GM18517 (cell line): Measurements from ENCODE around the gene PLEKHA5.
"Not testable (repeated sequence)": the region's sequence is repeated elsewhere in the genome, so short reads cannot be mapped to it uniquely, and the experiment has no call there.

Experiments used
- ATAC-seq: cut with Tn5 transposase; IDR thresholded peaks from one replicate; pipeline ENCODE4 v1.9.1; 2021; ENCODE audit warnings: mild to moderate bottlenecking, moderate library complexity; ENCODE audit not compliant: unreplicated experiment

The PLEKHA5 gene

DNA sequence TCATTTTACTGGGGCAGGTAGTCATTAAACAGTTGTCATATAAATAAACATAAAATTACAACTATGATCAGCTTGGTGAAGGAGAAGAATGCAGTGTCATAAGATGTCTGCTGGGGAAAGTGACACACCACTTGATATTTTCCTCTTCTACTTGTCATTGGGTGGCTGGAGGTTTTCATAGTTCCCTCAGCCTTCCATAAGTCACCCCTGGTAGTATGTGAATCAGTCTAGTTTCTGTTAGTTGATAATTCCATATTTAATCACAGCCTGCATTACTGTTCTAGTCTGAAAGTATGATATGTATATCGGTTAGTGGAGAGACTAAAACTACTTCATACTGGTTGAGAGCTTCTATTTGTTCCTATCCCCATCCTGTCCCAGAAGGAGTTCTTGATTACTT lies 38.2 kb downstream of the PLEKHA5 start:
- ATAC-seq = no peak

DNA sequence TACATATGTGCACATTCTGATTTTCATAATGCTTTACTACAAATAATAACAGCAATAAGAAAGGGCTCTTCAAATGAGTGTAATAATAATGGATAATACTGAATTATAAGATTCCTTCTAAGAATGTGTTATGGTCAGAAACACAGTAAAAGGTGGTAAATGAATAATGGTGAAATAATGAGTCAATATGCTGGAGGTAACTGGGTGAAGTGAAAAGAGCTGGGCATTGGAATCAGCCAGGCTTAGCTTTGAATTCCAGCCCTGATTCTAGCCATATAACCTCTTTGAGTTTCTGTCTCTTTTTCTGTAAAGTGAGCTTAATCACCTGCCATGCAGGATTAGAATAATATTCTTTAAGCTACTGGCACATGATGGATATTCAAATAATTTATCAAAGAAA lies 39.1 kb downstream of the PLEKHA5 start:
- ATAC-seq = no peak

DNA sequence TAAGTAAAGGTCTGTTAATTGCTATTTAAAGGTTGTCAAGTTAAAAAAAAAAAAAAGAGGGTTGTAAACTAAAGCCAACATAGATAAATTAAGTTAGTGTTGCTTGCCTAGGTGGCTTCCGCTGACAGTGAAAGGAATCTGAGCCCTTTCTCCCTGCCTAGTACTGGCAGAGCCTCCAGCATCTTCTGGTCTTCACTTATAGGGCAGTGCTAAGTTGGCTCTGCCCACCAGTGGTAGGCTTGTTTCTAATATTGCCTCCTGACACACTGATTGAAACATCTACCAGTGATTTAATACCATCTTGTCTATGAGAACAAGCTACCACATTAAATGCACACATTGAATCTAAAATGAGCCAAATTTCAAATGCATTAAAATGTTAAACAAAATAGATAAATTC lies 39.7 kb downstream of the PLEKHA5 start:
- no peak for ATAC-seq

DNA sequence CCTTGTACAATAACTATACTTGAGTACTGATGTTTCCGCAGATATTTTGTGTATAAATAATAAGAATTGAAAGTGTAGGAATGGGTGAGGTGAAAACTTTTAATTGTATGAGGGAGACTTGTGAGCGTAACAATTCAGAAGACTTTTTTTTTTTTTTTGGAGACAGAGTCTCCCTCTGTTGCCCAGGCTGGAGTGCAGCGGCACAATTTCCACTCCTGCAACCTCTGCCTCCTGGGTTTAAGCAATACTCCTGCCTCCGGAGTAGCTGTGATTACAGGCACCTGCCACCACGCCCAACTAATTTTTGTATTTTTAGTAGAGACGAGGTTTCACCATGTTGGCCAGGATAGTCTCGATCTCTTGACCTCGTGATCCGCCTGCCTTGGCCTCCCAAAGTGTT lies 40.8 kb downstream of the PLEKHA5 start:
- ATAC-seq = not testable (repeated sequence)

DNA sequence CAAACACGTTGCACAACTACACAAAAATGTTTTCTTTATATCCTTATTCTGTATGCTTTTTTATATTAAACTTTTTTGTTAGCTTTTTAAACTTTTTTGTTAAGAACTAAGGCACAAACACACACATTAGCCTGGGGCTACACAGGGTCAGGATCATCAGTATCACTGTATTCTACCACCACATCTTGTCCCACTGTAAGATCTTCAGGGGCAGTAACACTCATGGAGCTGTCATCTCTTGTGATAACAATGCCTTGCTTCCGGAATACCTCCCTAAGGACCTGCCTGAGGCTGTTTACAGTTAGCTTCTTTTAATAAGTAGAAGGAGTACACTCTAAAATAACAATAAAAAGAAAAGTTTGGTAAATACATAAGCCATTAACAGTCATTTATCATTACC lies 42.2 kb downstream of the PLEKHA5 start:
- no peak for ATAC-seq

DNA sequence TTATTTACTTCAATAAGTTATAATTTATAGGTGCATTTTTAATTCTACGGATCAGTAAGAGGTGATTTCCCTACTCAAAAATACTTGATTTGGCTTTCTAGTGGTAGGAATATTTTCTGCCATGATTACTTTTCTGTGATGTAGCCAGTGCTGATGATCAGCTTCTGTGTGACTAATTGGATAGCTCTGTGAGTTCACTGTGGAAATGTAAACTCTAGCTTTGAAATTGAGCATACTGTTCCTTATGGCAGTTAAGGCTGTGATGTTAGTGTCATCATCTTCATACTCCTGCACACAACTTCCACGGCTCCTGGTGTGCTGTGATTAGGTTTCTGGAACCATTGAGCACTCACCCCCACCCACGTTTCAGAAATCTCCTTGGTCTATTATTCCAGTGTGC lies 48.2 kb downstream of the PLEKHA5 start:
- ATAC-seq = no peak

DNA sequence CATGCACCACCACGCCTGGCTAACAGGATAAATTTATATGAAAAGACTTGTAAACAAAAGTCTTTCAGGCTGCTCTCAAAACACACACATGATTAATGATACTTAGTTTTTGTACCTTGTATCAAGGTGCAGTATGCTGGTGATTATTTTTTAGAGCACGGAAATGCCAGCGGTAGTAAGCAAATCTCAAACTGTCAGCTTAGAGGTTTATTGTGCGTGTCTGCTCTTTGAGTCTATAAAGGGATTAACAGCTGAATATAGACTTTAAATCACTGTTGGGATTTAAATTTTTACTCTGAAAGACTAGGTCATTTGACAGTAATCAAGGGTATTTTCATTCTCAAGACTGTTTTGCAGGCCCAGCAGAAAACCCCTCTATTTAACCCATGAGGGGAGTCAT lies 50.5 kb downstream of the PLEKHA5 start:
- ATAC-seq = no peak

DNA sequence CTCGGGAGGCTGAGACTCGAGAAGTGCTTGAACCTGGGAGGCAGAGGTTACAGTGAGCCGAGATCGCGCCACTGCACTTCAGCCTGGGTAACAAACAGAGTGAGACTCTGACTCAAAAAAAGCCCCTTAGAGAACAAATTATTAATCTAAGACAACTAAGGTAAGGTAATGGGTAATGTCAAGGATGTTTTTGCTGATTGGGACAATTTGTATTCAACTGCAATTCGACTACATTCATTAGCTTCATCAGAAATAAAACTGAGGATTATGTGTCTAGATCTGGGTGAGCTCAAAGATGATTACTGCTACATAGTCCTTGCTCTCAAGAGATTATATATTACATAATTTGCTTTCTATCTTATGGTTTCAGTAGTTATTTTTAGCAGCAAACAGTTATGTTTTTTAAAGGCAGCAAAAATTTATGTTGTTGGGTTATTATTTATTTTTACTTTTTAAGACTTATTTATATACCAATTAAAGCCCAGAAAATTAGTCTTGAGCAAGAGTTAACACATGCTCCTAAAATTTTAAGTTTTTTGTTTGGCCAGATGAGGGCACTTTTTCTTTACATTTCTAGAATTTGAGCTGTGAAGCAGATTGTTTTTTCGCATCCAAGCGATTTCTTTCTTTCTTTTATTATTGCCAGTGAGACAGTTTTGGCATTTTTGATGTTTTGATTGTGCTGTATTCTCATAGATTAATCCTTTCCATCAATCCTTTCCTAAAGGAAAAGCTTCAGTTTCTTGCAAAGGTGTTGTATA lies 52.3 kb downstream of the PLEKHA5 start:
- ATAC-seq = no peak

DNA sequence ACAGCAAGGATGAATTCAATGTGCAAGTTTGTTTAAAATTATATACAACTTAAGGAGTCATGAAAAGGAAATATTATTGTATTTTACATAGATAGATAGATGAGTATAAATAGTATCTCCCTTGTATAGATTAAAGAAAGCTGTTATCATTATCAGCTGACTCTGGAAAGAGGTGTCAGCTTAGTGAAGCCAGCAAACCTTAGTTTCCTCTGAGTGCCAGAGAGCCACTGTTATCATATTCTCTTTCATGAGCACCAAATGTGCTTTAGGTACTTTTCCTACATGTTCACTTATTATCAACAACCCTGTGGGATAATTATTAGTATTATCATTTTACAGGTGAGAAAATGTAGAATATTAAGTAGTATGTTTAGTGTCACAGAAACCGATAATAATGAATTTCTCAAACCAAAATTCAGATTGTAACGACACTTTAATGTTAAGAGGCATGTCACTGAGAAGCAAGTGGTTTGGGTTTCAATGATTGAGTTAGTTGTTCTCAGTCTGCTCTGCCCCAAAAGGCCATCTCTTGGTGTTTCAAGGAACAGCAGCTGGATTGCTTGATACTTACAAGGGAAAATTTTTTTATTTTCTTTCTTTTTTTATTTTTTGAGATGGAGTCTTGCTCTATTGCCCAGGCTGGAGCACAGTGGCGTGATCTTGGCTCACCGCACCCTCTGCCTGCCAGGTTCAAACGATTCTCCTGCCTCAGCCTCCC lies 53.7 kb downstream of the PLEKHA5 start:
- no peak for ATAC-seq

DNA sequence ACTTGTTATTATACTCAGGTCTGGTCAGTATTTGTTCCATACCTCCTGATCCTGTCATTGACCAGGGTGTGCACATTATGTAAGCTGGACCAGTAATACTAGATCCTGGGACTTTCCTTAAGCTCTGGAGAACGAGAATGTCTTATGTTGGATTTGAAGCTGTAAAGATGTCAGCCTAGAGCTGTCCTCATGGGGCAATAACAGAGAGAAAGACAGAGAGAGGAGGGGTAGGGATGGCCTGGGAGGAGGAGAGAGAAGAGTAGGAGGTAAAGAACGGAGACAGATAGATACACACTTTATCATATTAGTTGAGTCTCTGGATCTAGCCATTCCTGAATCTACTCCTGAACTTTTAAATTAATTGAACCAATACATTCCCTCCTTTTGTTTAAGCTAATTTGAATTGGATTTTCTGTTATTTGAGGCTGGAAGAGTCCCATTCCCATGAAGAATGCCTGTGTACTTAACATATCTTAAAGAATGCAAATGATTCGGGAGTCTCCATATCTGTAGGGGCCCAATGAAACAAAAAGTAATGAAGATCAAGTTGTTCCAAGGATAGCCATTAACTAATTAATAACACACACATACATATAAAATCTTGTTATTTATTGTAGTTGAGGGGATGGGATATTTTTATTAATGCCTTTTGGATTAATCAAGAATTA lies 55.9 kb downstream of the PLEKHA5 start:
- no peak for ATAC-seq

DNA sequence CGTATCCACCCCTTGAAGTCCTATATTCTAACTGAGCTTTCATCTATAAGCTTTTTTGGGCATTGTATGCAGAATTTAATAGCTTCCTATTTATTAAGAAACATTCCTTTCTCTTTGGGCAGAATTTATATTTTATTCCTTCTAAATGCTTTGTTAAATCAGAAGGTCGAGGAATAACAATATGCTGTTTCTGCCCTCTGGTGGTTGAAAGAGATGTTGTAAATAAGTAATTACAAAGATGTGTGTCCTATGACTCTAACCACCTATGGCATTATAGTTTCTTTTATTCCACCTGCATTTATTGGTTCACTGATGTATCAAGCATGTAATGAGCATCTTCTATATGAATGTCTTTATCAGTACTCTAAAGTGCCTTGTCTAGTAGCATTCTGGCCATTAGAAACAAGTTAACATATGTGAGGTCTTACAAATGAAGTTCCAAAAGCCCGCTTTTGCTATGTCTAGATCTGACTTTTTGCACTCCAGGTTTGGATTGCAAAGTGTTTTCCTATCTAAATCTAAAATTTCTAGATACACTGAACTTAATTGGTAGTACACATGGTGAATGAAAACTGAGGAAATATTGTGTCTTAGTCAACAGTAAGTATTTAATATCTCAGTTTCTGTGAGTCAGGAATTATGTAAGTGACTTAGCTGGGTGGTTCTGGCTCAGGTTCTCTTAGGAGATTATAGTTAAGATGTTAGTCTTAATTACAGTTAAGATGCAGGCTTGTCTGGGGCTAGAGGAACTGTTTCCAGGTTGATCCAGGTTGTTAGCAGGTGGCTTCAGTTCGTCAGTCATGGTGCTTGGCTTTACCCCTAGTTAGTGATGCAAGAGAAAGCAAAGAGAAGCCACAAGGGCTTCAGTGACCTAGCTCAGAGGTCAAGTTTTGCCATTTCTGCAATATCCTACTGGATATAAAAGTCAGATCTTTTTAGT lies 57.5 kb downstream of the PLEKHA5 start:
- ATAC-seq = no peak

DNA sequence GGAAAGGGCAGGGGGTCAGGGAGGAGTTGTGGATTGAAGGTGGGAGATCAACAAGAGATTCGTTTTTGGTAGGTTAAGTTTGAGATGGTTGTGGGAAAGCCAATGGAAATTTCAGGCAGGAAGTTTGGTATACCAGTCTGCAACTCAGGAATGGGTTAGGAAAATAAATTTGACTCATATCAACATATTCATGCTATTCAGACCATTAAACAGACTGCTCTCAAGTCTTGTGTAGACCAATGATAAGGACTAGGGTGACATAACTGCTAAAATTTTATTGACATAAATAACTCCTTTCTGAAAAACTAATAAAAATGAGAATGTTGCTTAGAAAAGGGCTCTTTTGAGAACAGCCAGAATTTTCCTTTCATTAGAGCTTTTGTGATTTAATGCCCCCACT lies 60.0 kb downstream of the PLEKHA5 start:
- no peak for ATAC-seq

DNA sequence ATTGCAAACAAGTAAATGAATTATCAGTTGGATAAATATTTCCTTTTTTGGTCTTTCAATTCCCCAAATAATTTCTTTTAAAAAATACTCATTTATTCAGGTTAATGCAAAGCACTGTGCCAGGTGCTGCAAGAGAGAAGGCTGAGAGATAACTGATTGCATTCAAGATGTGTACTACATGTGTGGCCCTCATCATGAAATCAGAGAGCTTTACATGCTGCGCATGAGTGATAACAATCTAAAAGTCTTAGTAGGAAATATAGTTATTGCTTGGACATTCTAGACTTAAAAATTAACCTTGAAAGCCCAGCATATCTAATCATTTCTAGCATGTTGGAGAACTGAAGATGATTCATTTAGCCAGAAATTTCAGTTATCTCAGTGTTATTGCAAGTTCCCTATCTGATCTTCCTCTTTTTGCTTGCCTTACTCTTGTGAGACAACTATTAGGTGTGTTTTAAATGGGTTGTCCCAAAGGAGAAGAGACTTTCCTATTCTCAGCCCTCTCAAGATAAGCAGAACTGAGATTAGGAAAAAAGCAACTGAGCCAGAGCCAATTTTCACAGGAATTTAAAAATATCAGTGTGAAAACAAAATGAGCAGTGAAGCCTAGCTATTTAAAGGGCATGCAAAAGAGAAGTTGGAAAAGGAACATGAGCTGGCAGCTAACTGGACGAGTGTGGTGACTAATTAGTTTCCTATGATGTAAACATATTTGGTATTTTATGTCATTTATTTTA lies 60.9 kb downstream of the PLEKHA5 start:
- no peak for ATAC-seq

DNA sequence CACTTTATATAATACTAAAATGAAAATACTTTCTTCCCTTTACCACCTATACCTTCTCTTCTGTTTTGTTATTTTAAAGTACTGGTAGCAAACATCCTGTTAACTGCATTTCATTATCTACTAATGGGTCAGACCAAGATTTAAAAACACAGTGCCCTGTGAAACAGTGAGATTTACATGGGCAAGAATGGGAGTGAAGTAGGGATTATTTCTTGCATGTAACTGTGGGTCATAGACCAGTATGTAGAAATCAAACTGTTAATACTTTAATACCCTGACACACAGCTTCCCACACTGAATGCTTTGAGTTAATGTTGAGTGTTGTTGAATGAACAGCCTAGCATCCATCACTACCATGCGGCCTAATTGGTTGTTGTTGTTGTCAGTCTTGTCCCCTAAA lies 61.6 kb downstream of the PLEKHA5 start:
- no peak for ATAC-seq

DNA sequence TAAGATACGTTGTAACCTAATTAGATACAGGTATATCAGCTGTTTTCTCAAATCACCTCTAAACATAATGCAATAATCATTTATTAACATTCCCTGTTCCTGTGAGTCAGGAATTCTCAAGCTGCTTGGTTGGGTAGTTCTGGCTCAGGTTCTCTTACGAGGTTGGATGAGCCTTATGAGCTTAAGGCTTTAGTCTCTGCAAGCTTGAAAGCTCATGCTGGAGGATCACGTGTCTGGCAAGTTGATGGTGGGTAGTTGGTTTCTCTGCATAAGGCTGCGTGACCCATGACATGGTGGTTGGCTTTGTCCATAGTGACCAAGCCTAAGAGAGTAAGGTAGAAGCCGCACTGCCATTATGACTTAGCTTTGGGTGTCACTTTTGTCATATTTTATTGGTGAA lies 62.0 kb downstream of the PLEKHA5 start:
- ATAC-seq = no peak

DNA sequence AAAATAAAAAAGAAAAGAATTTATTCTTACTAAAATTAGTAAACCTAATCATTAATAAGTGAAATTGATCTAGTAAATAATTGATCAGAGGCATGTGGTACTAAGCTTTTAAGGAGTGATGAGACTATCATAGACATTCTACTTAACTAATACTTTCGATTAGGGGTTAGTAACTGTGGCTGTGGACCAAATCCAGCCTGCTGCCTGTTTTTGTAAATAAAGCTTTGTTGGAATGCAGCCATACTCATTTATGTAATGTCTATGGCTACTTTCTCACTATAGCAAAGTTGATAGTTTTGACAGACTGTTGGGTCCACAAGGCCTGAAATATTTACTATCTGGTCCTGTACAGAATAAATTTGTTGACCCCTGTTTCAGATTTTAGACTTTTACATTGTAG lies 63.2 kb downstream of the PLEKHA5 start:
- no peak for ATAC-seq

DNA sequence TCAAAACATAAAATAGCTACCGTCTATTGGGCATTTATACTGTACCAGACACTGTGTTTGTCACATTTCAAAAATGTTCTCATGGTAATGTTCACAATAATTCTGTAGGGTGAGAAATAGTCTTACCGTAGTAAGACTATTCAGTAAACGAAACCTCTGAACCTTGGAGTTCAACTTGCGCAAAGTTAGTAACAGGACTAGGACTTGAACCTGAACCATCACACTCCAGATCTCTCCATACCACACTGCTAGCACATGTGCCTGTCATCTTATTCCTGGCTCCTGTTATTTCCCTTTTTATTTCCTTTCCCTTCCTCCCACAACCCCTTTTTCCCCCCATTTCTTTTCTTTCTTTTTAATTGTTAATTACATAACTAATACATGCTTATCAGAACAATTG lies 65.4 kb downstream of the PLEKHA5 start:
- no peak for ATAC-seq

DNA sequence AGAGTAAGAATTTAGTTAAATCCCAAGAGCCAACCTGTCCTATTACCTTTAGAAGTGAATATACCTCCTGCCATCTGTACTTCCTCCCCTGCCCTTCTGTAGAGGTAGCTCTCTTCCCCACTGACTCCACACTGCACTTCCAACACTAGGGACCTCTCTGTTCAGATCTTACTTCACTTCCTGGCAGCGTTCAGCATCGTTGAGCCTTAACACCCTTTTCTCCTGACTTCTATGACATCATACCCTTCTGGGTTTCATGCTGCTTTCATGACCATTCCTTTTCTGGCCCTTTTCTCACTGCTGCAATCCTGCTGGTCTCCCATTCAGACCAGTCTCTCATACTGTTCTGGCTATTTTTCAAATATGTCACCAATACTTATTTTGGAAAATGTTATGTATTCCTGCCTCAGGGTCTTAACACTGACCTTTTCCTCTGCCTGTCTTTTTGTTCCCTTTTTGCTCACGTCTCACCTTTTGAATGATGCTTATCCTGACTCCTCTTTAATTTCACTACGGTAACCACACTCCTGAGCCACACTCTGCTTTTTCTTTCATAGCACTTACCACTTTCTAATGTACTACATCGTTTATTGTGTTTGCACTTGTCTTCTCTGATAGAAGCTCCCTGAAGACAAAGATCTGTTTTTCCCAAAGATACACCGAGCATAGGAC lies 67.6 kb downstream of the PLEKHA5 start:
- ATAC-seq = no peak

DNA sequence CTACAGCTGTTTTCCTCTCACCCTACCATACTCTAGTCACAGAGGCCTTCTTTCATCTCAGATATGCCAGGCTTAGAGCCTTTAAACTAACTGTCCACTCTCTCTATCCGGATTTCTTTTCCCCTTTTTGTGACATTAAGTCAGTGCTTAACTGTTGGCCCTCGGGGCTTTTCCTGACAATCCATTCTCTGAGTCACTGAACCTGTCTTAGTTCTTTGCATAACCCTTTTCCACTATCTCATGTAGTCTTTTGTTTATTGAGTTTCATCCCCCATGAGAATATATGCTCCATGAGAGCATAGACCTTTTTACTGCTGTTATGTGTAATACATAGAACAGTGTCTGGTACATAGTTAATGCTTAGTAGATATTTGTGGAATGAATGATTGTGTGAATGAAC lies 68.7 kb downstream of the PLEKHA5 start:
- no peak for ATAC-seq

DNA sequence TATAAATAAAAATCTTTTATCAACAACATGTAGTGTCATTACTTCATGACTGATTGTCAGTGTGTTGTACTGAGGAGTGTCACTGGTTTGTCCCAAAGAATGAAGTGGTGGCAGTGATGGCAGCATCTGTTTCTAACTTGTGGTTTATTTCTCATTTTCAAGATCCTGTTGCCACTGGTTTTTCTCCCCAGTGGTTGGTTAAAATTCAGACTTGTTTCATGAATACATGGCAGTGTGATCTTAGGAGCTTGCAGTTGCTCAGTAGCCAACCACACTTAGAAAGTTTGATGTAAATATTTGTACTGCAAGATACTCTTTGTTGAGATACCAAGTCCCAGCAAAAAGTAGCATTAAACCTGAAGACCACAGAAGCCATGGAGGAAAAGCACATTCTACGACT lies 69.8 kb downstream of the PLEKHA5 start:
- no peak for ATAC-seq
